A549 (cell line): Measurements from ENCODE around the gene LRRC14B.

Experiments
- CHD2 ChIP-seq: fragments of 150-350 bp; IDR thresholded peaks from 2 replicates; pipeline ENCODE4 v1.6.1; 2014; ENCODE audit warnings: low read length; ENCODE audit not compliant: partially characterized antibody
- CTCF ChIP-seq: fragments of >200 bp; sonication (Bioruptor Twin); formaldehyde crosslinking; IDR thresholded peaks from 3 replicates; pipeline ENCODE4 v1.5.1; 2016
- HOXA7 ChIP-seq: fragments of 250-450 bp; sonication (Bioruptor Pico); IDR thresholded peaks from 2 replicates; pipeline ENCODE4 v1.5.0; 2020; ENCODE audit warnings: mild to moderate bottlenecking, moderate library complexity
- MAX ChIP-seq: IDR thresholded peaks from 2 replicates; pipeline ENCODE4 v1.6.1; 2012
- MYC ChIP-seq: IDR thresholded peaks from 2 replicates; pipeline ENCODE4 v1.6.1; 2012; ENCODE audit warnings: mild to moderate bottlenecking, inconsistent platforms, low read length, improper control_type of control experiment, borderline replicate concordance
- POLR2A ChIP-seq: IDR thresholded peaks from 2 replicates; pipeline ENCODE4 v1.6.1; 2012; ENCODE audit warnings: mild to moderate bottlenecking, low read length
- RAD21 ChIP-seq, 2 experiments: fragments of >200 bp in 1 of 2; sonication (Bioruptor Twin) in 1 of 2; formaldehyde crosslinking in 1 of 2; IDR thresholded peaks in 1 of 2; conservative IDR thresholded peaks in 1 of 2; 2 replicates in 1 of 2; 3 replicates in 1 of 2; pipeline ENCODE4 v1.6.1; 2012 to 2018; ENCODE audit warnings: inconsistent platforms in 1 of 2
- RCOR1 ChIP-seq: fragments of 150-350 bp; IDR thresholded peaks from 2 replicates; pipeline ENCODE4 v1.6.1; 2014; ENCODE audit warnings: antibody characterized with exemption, low read length, low read depth
- RNF2 ChIP-seq: fragments of 200-600 bp; sonication (generic); IDR thresholded peaks from 2 replicates; pipeline ENCODE4 v1.6.1; 2016; ENCODE audit warnings: low read depth, mild to moderate bottlenecking, antibody characterized with exemption, moderate library complexity, borderline replicate concordance
- TF ChIP-seq, protein P1 (sequence below): fragments of 200-600 bp; sonication (generic); IDR thresholded peaks from 2 replicates; pipeline ENCODE4 v1.6.1; 2016; ENCODE audit warnings: antibody characterized with exemption, mild to moderate bottlenecking, moderate library complexity

- TF ChIP-seq MYC (no peak), CTCF (no peak), MAX (no peak), HOXA7 (CRISPR knock-in tag) (no peak), RNF2 (no peak), CHD2 (no peak), RAD21 (conservative IDR thresholded peaks at IDR 0.05 in 1 of 2, IDR thresholded peaks at IDR 0.05 in 1 of 2) (no peak), POLR2A (no peak), RCOR1 (no peak)
- TF ChIP-seq, protein P1, sequence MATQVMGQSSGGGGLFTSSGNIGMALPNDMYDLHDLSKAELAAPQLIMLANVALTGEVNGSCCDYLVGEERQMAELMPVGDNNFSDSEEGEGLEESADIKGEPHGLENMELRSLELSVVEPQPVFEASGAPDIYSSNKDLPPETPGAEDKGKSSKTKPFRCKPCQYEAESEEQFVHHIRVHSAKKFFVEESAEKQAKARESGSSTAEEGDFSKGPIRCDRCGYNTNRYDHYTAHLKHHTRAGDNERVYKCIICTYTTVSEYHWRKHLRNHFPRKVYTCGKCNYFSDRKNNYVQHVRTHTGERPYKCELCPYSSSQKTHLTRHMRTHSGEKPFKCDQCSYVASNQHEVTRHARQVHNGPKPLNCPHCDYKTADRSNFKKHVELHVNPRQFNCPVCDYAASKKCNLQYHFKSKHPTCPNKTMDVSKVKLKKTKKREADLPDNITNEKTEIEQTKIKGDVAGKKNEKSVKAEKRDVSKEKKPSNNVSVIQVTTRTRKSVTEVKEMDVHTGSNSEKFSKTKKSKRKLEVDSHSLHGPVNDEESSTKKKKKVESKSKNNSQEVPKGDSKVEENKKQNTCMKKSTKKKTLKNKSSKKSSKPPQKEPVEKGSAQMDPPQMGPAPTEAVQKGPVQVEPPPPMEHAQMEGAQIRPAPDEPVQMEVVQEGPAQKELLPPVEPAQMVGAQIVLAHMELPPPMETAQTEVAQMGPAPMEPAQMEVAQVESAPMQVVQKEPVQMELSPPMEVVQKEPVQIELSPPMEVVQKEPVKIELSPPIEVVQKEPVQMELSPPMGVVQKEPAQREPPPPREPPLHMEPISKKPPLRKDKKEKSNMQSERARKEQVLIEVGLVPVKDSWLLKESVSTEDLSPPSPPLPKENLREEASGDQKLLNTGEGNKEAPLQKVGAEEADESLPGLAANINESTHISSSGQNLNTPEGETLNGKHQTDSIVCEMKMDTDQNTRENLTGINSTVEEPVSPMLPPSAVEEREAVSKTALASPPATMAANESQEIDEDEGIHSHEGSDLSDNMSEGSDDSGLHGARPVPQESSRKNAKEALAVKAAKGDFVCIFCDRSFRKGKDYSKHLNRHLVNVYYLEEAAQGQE: no peak
Measured at GRCh38 chr5:157126-157715, 34.1 kb upstream of the LRRC14B start.
